ENCODE results near the gene PMVK. TPM values are rescaled to one million over a fixed set of nuclear protein-coding genes. Genes with fewer than 3 reads are reported as not detected.
"Not testable (repeated sequence)": the region's sequence is repeated elsewhere in the genome, so short reads cannot be mapped to it uniquely, and the experiment has no call there.

Gene PMVK
- total RNA-seq, result 10 to 100 TPM; 29.8 to 32.8 TPM

DNA sequence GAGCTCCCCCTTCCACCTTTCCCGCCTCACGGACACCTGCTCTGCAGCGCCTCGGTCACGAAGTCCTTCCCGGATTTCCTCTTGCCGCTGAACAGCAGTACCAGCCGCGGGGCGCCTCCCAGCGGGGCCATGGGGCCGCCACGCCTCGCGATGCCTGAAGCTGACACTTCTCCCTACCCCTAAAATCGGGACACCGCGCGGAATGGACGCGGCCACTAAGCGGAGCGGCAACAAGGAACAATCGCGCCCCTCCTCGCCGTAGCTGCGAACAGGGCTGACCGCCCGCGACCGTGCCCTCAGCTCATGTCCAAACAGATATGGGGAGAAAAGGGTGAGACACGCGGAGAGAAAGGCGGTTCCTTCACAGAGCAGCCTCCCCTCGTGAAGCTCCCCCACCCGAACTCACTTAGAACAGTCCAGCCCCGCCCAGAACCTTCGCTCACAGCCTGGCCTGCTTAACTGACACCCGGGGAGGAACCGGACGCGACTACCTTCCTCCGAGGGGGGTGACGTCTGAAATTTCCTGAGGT lies at the start of gene PMVK:
TSS of gene PMVK (minus strand) at position 165 of the 530 bp plus-strand sequence. CDS start at position 131, 34 bp downstream.
- Mint-ChIP-seq H3K4me1 (peaks cover 50% of the 10 kb centered on the region), H3K9me3 (no peaks in the 10 kb centered on the region), H3K36me3 (peaks cover 7% of the 10 kb centered on the region), H3K4me3 (peak within 1 kb of the TSS; percentile 93), H3K27me3 (no peaks in the 10 kb centered on the region), H3K27ac (peak within 1 kb of the TSS; percentile 96)
- DNase-seq, result peak; percentile 91

DNA sequence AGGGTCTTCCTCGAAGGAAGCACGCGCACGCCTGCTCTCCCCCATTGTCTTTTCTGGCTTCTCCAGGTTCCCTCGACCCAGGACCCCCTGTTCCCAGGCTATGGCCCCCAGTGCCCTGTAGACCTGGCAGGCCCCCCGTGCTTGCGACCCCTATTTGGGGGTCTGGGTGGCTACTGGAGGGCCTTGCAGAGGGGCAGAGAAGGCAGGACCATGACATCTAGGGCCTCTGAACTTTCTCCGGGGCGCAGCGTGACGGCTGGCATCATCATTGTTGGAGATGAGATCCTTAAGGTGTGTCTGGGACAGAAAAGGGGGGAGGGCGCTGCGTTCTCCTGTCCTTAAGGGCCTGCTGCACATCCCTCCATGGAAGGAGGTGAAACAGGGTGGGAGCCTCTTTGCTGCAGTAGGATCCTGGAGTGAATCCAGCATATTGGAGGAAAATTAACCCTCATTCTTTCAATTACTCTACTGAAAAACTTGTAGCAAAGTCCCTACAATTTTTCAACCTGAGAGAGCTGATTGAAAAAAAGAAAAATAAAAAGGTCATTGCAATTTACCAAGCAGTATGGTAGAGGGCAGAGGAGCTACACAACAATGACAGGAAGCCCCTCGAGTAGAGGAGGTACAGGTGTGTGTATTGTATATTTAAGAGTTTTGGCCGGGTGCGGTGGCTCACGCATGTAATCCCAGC lies 47.4 kb upstream of the PMVK start:
- Mint-ChIP-seq H3K27me3 (no peaks in the 10 kb centered on the region), H3K4me3 (no peak overlapping the region), H3K27ac (no peak overlapping the region), H3K4me1 (peaks cover 17% of the 10 kb centered on the region), H3K9me3 (no peaks in the 10 kb centered on the region), H3K36me3 (peaks cover 29% of the 10 kb centered on the region)
- DNase-seq, result no peak

DNA sequence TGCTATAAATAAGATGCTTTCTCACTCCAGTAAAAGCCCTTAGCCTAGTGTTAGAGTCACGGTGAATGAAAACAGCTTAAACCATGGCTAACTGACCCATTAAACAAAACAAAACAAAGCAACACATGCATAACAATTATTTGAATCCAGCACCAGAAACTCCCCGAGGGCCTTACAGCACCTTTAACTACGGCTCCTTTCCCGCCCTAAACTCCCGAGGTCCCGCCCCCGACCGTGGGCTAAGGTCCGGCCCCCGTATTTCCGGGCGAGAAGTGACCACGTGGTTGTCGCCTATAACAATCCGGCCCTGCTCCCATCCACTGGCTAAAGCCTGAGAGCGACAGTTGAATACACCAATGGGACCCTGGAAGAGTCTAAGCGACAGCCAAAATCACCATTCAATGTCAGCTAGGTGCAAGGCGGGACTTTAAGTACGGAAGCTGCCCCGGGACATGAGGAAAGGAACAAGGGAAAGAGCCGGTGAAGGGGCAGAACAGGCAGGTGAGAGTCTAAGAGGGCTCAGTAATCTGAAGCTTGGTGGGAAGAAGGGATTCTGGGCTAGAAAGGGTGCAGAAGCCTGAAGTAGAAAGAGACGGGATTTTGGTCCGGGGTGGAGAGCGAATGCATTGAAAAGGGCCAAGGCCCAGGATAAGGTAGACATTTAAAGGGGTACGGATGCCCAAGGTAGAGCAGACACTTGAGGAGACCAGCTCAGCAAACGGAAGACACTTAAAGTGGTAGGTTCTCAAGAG lies 46.6 kb upstream of the PMVK start, which contains the start of gene FLAD1:
TSS of gene FLAD1 (plus strand) at position 448 of the 752 bp plus-strand sequence. CDS start 351 bp downstream, outside the sequence.
- DNase-seq, result peak; percentile 97
- Mint-ChIP-seq H3K4me3 (no peak within 1 kb of the TSS), H3K27ac (no peak within 1 kb of the TSS), H3K36me3 (peaks cover 24% of the 10 kb centered on the region), H3K9me3 (no peaks in the 10 kb centered on the region), H3K4me1 (peaks cover 11% of the 10 kb centered on the region), H3K27me3 (no peaks in the 10 kb centered on the region)

DNA sequence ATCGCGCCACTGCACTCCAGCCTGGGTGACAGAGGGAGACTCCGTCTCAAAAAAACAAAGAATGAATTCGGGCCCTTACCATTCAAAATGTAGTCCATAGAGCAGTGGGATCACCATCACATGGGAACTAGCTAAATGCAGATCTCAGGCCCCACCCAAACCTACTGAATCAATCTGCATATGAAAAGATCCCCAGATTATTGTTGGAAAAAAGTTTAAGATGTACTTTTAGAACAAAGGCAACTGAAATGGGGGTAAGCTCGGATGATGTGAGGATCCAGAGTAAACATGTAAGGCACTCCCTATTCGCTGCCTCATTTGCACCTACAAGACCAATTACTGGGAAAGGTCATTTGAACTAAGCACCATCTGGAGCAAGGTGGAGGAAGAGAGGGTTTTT lies 45.8 kb upstream of the PMVK start:
- H3K4me1 Mint-ChIP-seq, result peaks cover 9% of the 10 kb centered on the region
- H3K36me3 Mint-ChIP-seq, result peaks cover 29% of the 10 kb centered on the region
- no peak for DNase-seq
- H3K4me3 Mint-ChIP-seq, result no peak overlapping the region
- no peaks in the 10 kb centered on the region for H3K9me3 Mint-ChIP-seq
- no peak overlapping the region for H3K27ac Mint-ChIP-seq
- no peaks in the 10 kb centered on the region for H3K27me3 Mint-ChIP-seq

- Mint-ChIP-seq H3K36me3 (peaks cover 32% of the 10 kb centered on the region), H3K9me3 (no peaks in the 10 kb centered on the region), H3K4me1 (peaks cover 3% of the 10 kb centered on the region), H3K27ac (no peak overlapping the region), H3K27me3 (no peaks in the 10 kb centered on the region), H3K4me3 (no peak overlapping the region)
- no peak for DNase-seq
These were observed 41.8 kb upstream of the PMVK start for GRCh38 chr1:154978360-154978759.

- H3K27me3 Mint-ChIP-seq, H3K4me3 Mint-ChIP-seq, H3K4me1 Mint-ChIP-seq, H3K27ac Mint-ChIP-seq, DNase-seq, H3K9me3 Mint-ChIP-seq: not testable (repeated sequence)
- H3K36me3 Mint-ChIP-seq, result peaks cover 32% of the 10 kb centered on the region
These were observed 41.2 kb upstream of the PMVK start for GRCh38 chr1:154977762-154978161.

GRCh38 chr1:154975409-154976059 lies 39.0 kb upstream of the PMVK start:
- DNase-seq, result peak; percentile 72
- peaks cover 21% of the 10 kb centered on the region for H3K4me1 Mint-ChIP-seq
- no peaks in the 10 kb centered on the region for H3K27me3 Mint-ChIP-seq
- no peaks in the 10 kb centered on the region for H3K9me3 Mint-ChIP-seq
- H3K4me3 Mint-ChIP-seq, result no peak overlapping the region
- H3K36me3 Mint-ChIP-seq, result peaks cover 32% of the 10 kb centered on the region
- no peak overlapping the region for H3K27ac Mint-ChIP-seq

DNA sequence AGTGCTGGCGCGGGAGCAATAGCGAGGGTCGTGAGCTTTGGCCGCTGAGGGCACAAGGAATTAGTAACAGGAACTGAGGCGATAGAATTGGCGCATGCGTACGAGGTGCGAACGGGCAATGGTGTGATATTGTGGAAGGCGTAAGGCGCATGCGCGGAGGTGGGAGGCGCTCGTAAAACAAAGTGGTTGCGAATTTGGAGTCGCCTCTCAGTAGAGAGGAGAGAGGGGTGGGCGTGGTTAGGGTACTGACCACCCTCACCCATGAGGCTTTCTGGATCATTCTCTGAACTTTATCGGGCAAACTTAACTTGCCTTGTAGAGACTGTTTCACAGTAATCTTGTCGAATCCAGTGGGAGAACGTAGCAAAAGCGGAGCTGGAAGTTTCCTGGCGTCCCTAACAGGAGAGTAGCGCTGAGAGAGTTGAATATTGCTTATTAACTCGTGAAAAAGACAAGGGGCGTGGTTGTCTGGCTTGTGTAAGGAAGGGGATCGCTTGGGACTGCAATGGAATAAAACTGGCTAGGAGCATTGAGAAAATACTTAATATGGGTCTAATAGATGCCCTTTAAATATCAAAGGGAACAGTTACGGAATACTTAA lies 38.4 kb upstream of the PMVK start:
- H3K4me1 Mint-ChIP-seq, result peaks cover 21% of the 10 kb centered on the region
- peak; percentile 93 for DNase-seq
- peaks cover 31% of the 10 kb centered on the region for H3K36me3 Mint-ChIP-seq
- no peak overlapping the region for H3K27ac Mint-ChIP-seq
- H3K27me3 Mint-ChIP-seq, result no peaks in the 10 kb centered on the region
- H3K4me3 Mint-ChIP-seq, result no peak overlapping the region
- H3K9me3 Mint-ChIP-seq, result no peaks in the 10 kb centered on the region

DNA sequence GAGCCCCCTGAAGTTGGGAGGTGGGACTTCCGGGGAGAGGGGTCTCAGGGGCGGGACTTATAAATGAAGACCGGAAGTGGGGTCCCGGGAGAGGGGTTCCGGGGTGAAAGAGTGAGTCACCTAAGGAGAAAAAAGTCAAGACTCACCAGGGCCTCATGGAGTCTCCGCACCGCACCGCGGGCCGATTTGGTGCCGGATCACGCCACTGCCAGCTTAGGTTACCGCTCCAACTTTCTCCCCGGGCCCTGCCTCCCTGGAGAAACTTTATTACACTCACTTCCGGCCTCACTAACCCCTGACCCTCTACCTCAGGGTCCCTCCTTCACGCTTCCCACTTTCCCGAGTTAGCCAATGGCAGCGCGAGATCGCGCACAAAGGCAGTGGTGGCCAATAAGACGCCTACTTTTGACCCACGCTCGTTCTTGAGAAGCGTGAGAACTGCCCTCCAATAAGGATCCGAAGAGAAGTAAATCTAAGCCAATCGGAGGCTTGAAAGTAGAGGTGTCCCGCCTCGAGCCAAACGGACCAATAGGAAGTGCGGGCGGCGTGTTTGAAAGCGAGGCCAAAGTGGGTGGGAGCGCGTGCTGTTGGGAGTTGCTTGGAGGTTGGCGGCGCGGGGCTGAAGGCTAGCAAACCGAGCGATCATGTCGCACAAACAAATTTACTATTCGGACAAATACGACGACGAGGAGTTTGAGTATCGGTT lies 37.7 kb upstream of the PMVK start, which contains the start of gene CKS1B:
TSS of gene CKS1B (plus strand) at position 580 of the 706 bp plus-strand sequence. CDS start at position 645, 65 bp downstream.
- peak; percentile 91 for DNase-seq
- H3K4me1 Mint-ChIP-seq, result peaks cover 24% of the 10 kb centered on the region
- peaks cover 26% of the 10 kb centered on the region for H3K36me3 Mint-ChIP-seq
- H3K27me3 Mint-ChIP-seq, result no peaks in the 10 kb centered on the region
- H3K4me3 Mint-ChIP-seq, result no peak within 1 kb of the TSS
- no peak within 1 kb of the TSS for H3K27ac Mint-ChIP-seq
- H3K9me3 Mint-ChIP-seq, result no peaks in the 10 kb centered on the region

GRCh38 chr1:154973344-154974101 lies 37.0 kb upstream of the PMVK start:
- Mint-ChIP-seq H3K27me3 (no peaks in the 10 kb centered on the region), H3K36me3 (peaks cover 23% of the 10 kb centered on the region), H3K4me1 (peaks cover 27% of the 10 kb centered on the region), H3K27ac (no peak overlapping the region), H3K9me3 (no peaks in the 10 kb centered on the region), H3K4me3 (no peak overlapping the region)
- DNase-seq, result peak; percentile 91

- DNase-seq, result no peak
- H3K27me3 Mint-ChIP-seq, result no peaks in the 10 kb centered on the region
- no peak overlapping the region for H3K4me3 Mint-ChIP-seq
- peak overlapping the region; percentile 39 for H3K27ac Mint-ChIP-seq
- H3K4me1 Mint-ChIP-seq, result peaks cover 30% of the 10 kb centered on the region
- H3K9me3 Mint-ChIP-seq, result no peaks in the 10 kb centered on the region
- H3K36me3 Mint-ChIP-seq, result peaks cover 19% of the 10 kb centered on the region
These were observed 36.2 kb upstream of the PMVK start for GRCh38 chr1:154972517-154973343.

DNA sequence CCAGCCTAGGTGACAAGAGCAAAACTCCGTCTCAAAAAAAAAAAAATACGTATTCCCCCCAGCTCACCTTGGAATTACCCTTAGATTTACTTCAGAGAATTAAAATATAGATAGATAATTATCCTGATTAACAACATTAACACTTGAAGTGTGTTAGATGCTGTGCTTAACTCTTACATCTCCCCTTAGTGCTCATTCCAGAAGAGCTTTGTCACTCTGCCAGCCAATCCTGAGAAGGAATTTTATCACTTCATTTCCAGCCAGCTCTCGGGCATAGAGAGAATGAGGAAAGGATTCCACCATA lies 35.6 kb upstream of the PMVK start:
- peaks cover 15% of the 10 kb centered on the region for H3K36me3 Mint-ChIP-seq
- H3K4me1 Mint-ChIP-seq, result peaks cover 30% of the 10 kb centered on the region
- no peak overlapping the region for H3K4me3 Mint-ChIP-seq
- no peaks in the 10 kb centered on the region for H3K27me3 Mint-ChIP-seq
- no peak for DNase-seq
- H3K9me3 Mint-ChIP-seq, result no peaks in the 10 kb centered on the region
- peak overlapping the region; percentile 39 for H3K27ac Mint-ChIP-seq

DNA sequence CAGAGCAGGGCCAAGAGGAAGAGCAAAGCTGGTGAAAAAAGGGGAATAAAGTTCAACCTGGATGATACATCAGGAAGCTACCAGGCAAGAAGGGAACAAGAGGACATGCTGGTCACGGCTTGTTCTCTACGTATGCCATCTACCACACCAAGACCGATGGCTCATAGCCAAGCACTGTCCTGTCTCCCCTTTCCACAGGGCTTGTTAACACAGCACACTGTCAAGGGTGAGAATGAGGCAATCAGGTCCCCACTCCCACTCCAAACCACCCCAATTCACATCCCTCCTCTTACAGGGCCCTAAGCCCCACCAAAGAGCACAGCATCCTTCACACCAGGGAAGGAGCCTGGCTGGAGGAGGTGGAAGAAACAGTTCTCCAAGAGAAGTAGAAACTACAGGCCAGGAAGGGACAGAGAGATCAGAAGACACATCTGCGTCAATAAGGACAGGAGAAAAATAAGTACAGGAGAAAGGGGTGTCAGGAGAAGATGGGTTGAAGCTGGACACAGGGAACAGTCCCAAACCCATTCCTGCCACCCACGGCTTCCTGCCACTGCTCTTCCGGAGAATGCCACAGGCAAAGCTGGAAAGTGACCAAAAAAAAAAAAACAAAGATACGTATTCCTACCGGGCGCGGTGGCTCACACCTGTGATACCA lies 35.0 kb upstream of the PMVK start:
- peaks cover 30% of the 10 kb centered on the region for H3K4me1 Mint-ChIP-seq
- peaks cover 8% of the 10 kb centered on the region for H3K36me3 Mint-ChIP-seq
- no peaks in the 10 kb centered on the region for H3K9me3 Mint-ChIP-seq
- no peaks in the 10 kb centered on the region for H3K27me3 Mint-ChIP-seq
- H3K4me3 Mint-ChIP-seq, result peak overlapping the region; percentile 37
- H3K27ac Mint-ChIP-seq, result no peak overlapping the region
- DNase-seq, result no peak
